Limb (tissue), 2 donors: ENCODE measurements around the gene KRT5.
"Not testable (repeated sequence)": the region's sequence is repeated elsewhere in the genome, so short reads cannot be mapped to it uniquely, and the experiment has no call there.

Experiments used
- DNase-seq, 2 donors: peaks; one replicate each; pipeline ENCODE4 v3.0.0-alpha.2; 2016; ENCODE audit errors: extremely low spot score in 2 of 2

KRT5 gene

GRCh38 chr12:52521175-52521567 lies 977 bp upstream of the KRT5 start:
- DNase-seq, result peak in 1 of 2 donors; percentile 34

DNA sequence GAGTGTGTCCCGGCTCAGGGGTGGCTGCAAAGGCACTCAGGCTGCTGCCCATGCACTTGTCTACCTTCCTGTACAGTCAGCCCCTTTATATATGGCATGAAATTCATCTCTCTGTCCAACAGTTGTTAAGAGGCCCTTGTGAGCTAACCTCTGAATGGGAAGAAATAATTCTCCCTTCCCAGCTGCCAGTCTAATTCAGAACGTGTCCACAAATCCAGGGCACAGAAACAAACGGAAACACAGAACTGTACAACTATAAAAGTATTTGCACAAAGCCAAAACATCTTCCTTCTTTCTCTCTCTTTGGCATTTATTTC lies 849 bp downstream of the KRT5 start:
- DNase-seq, result peak in 1 of 2 donors; percentile 16

DNA sequence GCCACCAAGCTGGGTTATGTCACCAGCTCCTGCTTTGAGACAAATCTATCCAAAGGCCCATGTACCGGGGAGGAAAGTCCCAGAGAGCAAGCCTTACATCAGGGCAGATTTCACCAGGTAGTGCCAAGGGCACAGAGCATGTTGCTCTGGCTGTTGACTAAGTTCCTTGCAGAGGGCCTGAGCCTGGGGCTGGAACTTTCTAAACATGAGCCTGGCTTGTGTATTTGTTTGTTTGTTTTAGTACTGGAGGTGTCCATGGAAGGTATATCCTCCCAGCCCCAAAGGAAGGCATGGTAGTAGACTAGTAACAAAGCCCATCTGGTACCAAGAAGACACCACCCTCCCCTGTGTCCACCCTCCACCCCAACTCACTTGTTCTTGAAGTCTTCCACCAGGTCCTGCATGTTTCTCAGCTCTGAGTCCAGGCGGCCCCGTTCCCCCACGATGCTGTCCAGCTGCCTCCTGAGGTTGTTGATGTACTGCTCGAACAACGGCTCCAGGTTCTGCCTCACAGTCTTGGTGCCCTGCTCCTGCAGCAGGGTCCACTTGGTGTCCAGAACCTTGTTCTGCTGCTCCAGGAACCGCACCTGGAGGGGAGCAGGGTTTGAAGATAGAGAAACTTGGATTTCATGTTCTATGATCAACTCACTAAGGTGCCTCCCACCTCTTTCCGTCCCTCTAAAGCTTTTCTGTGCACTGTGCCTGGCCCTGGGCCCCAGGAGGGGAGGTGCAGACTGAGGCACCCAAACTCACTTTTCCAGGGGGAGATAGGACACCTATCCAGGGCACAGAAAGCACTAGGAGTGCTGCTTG lies 1.4 kb downstream of the KRT5 start:
- peak in 1 of 2 donors; percentile 8 for DNase-seq

DNA sequence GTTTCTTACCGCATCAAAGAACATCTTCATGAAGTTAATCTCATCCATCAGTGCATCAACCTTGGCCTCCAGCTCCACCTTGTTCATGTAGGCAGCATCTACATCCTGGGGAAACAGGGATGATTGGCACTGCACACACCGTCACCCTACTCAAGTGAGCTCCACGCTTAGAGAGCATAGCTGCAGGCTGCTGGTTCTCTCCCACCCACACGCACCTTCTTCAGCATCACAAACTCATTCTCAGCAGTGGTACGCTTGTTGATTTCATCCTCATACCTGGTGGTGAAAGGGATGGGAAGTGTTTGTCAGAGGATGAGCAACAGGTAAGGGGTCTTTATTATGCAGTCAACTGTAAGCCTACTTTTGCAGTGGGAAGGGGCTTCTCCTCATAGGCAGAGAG lies 2.3 kb downstream of the KRT5 start:
- no peak for DNase-seq

DNA sequence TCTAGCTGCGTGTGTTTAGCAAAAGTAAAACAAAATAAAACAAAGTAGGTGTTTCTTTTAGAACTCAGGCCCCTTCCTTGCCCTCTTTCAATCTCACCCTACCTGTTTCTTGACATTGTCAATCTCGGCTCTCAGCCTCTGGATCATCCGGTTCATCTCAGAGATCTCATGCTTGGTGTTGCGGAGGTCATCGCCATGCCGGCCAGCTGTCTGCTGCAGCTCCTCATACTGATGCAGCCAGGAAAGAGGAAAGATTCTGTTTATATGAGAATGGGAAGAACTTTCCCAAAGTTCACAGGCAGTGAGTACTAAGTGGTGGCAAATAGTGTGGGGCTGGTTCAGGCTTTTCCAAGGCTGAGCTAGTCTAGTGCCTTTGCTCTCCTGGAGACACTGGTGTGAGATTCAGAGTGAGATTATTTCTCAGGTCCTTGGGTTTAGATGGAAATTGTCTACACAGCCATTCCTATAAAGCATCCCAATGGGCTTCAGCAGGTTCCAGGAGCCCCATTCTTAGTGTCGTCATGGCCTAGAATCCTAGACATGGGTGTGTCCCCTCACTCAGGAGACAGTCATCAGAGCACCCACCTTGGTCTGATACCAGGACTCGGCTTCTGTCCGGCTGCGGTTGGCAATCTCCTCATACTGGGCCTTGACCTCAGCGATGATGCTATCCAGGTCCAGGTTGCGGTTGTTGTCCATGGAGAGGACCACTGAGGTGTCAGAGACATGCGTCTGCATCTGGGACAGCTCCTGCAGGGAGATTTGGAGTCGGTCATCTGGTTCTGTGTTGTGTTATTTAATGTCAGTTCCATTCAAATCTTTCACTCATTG lies 3.0 kb downstream of the KRT5 start:
- peak in 1 of 2 donors; percentile 1 for DNase-seq

DNA sequence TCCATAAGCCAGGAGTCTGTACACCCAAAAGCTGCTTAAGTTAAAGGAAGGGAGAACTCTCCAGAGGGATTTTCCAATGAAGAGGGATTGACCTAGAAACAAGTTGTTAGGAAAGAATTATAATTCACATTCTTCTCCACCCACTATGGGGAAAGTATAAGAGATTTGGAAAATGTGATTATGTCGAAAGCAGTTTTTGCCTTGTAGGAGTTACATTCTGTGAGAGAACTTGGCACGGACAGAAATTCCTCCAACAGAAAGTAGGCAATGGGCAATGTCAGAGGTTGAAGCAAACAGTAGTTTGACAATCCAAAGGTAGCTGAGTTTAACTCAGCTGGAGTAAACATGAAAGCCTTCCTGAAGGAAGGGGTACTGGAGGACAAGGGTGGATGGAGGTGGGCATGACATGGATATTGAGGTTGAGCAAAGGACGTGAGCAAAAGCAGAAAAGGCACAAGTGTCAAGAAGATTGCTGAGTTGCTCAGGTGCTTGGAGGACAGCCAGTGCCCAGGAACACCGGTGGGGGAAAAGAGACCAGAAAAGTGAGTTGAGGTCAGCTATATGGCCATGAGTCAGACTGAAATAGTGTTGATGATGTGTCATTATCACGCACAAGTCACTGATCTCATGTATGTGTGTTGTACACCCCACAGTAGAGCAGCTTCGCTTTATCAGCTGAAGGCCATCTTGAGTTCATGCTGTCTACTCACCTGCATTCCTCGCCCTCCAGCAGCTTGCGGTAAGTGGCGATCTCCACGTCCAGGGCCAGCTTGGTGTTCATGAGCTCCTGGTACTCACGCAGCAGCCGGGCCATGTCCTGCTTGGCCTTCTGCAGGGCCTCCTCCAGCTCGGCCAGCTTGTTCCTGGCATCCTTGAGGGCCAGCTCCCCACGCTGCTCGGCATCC lies 4.0 kb downstream of the KRT5 start:
- peak in 1 of 2 donors; percentile 11 for DNase-seq

DNA sequence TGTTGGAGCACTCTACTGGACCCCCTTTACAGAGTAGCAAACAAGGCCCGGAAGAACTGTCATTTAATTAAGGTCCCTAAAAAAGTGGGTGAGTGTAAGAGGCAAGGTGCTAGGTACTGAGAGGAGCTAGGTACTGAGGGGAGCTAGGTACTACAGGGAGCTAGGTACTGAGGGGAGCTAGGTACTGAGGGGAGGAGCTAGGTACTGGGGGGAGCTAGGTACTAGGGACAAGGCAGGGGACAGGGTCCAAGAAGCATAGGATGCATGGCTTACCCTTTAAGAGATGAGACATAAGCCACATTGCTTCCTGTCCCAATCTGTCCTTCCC lies 4.9 kb downstream of the KRT5 start:
- DNase-seq, result no peak

DNA sequence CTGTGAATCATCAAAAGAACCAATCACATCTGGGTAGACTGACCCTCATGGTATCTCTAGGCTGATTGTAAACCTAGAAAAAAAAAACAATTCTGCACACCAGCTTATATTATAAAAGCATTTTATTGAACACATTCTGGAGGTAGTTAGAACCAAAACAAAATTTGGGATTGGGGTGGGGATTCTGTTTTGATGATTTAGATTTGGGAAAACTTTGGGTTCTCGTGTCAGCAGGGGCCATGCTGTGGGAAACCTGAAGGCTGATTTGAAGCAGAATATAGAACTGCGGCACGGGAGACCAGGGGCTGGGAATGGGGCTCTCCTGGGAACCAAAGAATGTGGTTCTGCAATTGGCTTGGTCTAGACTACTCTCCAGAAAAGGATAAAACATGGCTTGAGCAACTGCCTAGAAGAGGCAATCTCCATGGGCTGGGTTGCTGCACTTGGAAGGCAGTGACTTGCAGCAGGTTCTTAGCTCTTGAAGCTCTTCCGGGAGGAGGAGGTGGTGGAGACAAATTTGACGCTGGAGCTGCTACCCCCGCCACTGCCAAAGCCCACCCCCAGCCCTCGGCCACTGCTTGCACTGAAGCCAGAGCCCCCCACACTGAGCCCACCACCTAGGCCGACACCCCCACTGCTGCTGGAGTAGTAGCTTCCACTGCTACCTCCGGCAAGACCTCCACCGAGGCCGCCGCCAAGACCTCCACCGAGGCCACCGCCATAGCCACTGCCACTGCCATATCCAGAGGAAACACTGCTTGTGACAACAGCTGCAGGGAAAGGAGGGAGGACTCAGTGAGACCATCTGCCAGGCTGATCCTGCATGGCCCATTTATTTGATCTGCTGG lies 5.5 kb downstream of the KRT5 start:
- DNase-seq, result no peak

DNA sequence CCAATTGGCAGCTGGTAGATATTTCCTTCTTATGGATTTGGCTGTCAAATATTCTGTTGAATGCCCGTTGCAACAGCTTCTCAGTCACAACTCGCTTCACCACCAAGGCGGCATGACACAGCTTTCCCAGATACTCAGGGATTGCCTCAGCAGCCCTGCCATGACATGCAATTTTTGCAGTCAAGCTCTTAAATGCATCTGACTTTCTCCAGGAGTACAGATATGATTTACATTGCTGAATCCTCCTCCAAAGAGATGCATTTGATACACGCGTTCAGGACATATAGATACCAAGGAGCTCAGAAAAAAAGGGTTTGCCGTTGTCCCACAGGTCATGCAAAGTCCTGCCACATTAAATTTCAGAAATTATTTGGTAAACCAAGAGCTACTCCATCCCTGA lies 6.5 kb downstream of the KRT5 start:
- DNase-seq, result no peak

DNA sequence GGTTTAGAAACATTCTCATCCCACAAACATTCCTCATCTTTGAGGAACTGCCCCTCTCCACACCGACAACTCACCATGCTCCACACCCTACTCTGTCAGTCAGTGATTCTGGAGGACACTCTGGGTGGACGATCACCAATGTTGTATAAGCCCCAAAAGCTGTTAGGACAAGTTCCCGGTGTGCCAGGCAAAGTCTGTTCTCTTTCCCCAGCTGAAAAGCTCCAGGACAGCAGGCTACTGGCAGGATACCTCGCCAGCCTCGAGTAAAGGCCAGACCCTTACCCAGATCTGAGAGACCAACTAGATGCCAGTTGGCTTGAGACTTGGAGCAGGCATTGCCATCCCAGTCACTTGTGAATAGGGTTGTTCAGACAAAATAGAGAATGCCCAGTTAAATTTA lies 12.0 kb downstream of the KRT5 start:
- no peak for DNase-seq

DNA sequence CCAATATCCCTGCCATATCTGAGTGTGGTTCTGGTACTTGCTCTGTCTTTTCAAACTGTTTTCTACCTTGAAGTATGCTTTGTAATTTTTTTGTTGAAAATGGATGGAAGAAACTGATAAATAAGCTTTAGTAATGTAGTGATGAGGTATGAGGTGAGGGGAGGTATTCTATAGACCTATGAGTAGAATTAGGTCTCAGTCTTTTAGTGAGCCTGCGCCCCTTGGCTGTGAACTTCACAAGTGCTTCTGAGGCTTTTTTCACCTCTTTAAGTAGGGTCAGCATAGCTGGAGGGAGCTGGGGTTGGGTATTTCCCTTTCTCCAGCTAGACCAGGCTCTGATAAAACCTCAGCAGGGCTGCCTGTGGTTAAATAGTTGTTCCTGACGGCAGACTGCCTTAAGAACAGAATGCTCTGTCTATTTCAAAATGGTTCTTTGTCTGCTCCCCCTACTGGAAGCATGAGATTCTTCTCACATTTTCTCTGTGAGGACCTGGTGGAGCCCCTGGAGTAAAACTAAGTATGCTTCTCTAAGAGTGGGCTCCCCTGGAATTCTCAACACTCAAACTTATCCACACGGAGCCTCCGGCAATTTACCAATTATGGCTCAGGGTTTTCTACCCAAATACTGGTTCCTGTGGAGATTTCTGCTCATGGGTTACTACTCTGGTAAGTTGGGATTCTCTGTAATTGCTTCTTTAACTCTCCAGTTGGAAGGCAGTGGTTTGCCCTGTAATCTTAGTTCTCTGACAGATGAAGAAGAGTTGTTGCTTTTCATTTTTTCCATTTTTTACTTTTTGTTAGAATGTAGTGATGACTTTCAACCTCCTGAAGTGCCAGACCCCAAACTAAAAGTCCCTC lies 13.1 kb downstream of the KRT5 start:
- no peak for DNase-seq

DNA sequence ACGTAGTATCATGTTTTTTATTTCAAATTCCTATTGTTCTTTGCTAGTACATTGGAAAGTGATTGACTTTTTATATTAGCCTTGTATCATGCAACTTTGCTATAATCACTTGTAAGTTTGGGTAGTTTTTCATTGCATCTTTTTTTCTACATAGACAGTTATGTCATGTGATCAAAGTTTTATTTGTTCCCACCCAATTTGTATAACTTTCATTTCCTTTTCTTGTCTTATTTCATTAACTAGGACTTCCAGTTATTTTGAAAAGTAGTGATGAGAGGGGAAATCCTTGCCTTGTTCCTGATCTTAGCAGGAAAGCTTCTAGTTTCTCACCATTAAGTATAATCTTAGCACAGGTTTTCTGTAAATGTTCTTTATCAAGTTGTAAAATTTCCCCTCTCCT lies 17.3 kb downstream of the KRT5 start:
- no peak for DNase-seq

- no peak for DNase-seq
Measured at GRCh38 chr12:52501490-52501889, 18.7 kb downstream of the KRT5 start.

DNA sequence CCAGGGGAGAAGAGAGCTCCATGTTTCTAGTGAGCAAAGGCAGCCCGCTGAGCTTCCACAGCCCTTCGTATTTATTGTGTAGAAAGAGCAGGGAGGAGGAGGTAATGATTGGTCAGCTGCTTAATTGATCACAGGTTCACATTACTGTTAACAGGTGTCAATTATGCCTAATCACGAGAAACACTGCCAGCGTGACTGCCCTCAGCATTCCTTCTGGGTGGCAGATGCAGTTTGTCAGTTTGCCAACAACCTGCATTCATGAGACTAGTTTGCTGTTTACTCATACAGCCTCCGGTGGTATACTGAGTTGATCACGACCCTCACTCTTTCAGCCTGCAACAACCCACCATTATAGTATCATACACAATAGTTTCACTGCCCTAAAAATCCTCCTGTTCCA lies 19.6 kb downstream of the KRT5 start:
- not testable (repeated sequence) for DNase-seq

DNA sequence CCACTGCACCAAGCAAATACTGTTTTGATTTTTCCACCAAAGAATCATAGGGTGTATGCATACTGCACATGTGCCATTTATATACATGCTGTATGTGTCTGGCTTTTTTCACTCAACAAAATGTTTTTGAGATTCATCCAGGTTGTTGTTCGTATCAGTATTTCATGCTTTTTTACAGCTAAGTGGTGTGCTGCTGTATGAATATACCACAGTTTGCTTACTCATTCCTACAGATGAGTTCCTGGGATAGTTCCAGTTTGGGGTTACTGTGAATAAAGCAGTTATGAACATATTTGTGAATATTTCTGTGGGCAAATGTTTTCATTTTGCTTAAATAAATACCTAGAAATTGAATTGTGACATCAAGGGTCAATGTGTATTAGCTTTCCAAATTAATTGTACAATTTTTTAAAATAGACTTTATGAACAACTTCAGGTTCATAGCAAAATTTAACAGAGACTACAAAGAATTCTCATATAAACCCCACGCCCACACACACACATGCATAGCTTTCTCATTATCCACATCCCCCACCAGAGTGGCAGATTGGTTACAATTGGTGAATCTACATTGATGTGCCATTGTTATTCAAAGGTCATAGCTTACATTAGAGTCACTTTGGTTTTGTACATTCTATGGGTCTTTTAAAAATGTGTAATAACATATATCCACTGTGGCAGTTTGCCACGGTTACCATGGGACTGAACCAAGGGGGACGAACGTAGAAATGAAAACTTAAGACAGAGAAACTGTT lies 20.2 kb downstream of the KRT5 start:
- DNase-seq, result no peak

DNA sequence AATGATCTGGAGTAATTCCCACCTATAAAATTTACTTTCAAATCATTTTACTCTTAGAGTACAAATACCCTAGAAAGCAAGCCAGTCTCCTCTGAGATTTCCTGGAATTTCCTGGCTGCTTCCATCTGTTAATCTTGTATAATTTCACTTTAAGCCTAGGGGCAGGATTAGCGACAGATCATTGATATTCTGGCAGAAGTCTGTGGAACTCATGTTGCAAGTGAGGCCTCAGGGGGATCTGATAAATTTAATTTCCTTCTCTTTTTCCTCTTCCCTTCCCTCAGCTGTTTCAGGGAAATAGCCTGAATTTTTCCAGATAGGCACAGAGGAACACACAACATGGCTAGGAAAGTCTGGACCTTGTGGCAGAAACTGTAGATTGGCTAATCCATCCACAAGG lies 21.2 kb downstream of the KRT5 start:
- DNase-seq, result no peak

DNA sequence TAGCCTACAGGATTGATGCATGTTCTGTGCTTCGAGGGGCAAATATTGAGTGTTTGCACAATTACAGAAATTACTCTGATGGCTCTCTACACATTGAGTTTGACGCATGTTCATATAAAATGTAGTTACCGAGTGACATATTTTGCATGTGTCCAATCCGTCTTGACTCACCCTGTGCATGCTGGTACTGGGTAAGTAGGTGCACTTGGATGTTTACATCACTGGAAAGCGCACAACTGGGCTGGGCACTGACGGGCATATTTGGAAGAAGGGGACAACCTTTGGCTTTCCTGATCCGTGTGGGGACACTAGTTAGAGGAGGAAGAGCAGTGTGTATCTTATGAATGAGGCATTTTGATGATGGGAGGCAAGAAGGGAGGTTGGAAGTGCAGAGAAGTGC lies 22.2 kb downstream of the KRT5 start:
- DNase-seq, result no peak

GRCh38 chr12:52496590-52497071 lies 23.6 kb downstream of the KRT5 start:
- DNase-seq, result no peak

DNA sequence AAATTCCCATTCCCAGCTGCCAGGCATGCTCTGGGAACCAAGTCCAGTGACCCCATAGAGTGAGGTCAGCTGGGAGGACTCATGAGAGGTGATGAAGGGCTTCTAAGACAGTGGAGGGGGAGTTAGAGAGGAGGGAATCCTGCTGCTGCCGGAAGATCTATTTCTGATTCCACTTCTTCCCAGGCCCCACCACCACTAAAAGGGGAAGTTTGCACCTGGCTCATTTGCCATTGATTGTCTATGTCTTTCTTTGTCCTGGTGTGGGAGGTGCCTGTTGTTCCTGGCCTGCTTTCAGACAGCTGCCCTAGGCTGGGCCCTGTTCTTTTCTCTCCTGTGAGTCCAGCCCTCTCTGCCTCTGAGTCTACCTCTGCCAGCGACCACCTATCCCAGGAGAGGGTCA lies 24.1 kb downstream of the KRT5 start:
- no peak for DNase-seq
